Thoracic aorta (tissue), 2 donors: ENCODE measurements around the gene BCAS3. TPM values are rescaled to one million over a fixed set of nuclear protein-coding genes. Genes with fewer than 3 reads are reported as not detected.
A peak's percentile ranks its signal among the peaks of the same experiment; 100 is the strongest.
"Not testable (repeated sequence)": the region's sequence is repeated elsewhere in the genome, so short reads cannot be mapped to it uniquely, and the experiment has no call there.

Experiments
- ATAC-seq: fragments of 150-250 bp; one replicate; pipeline ENCODE4 v1.8.0; 2017; ENCODE audit warnings: low read depth; ENCODE audit not compliant: insufficient number of reproducible peaks, low FRiP score
- DNase-seq: peaks from one replicate; pipeline ENCODE4 v3.0.0-alpha.2; 2020; ENCODE audit warnings: low spot score
- H3K27ac ChIP-seq, 2 donors: fragments of 200-600 bp; sonication (generic); 1 replicate in 1 of 2; 2 replicates in 1 of 2; pipeline ENCODE4 v1.5.1; 2016; ENCODE audit warnings: mild to moderate bottlenecking in 2 of 2, moderate library complexity in 2 of 2
- H3K27me3 ChIP-seq: fragments of 200-600 bp; sonication (generic); replicated peaks from 2 replicates; pipeline ENCODE4 v1.6.0; 2016; ENCODE audit warnings: mild to moderate bottlenecking; ENCODE audit not compliant: insufficient read depth
- H3K36me3 ChIP-seq: fragments of 200-600 bp; sonication (generic); one replicate; pipeline ENCODE4 v1.5.1; 2016
- H3K4me1 ChIP-seq, 2 donors: fragments of 200-600 bp; sonication (generic); 1 replicate in 1 of 2; 2 replicates in 1 of 2; pipeline versions ENCODE4 v1.5.1 to v1.6.0; 2016; ENCODE audit warnings: low read depth in 2 of 2, mild to moderate bottlenecking in 1 of 2; ENCODE audit not compliant: control insufficient read depth in 1 of 2
- H3K4me3 ChIP-seq: fragments of 200-600 bp; sonication (generic); 2 replicates; pipeline ENCODE4 v1.5.1; 2016; ENCODE audit warnings: mild to moderate bottlenecking
- H3K9me3 ChIP-seq: fragments of 200-600 bp; sonication (generic); 2 replicates; pipeline ENCODE4 v1.5.1; 2016
- CTCF ChIP-seq: fragments of 200-600 bp; sonication (generic); IDR thresholded peaks from one replicate; pipeline ENCODE4 v1.5.1; 2019; ENCODE audit warnings: antibody characterized with exemption
- total RNA-seq, 2 donors: library from RNA; depleted of rRNA; stranded (reverse); fragments of >200 nt; gene quantifications; one replicate each; pipeline versions ENCODE4 v1.1.0 to v1.2.3, GENCODE V29; 2016

The BCAS3 gene
- total RNA-seq, 2 donors from 2014 or later = 35.1 to 69.3 TPM

GRCh38 chr17:60970741-60971140, 293.1 kb downstream of the BCAS3 start:
- ATAC-seq (no peak), DNase-seq (no peak)
- Histone ChIP-seq H3K4me3 (no peak overlapping the region), H3K9me3 (peaks cover 7% of the 10 kb centered on the region), H3K36me3 (no peaks in the 10 kb centered on the region), H3K27me3 (no peaks in the 10 kb centered on the region), H3K27ac (no peak overlapping the region), H3K4me1 (no peaks in the 10 kb centered on the region)
- TF ChIP-seq CTCF = no peak

GRCh38 chr17:60971515-60972369, 294.1 kb downstream of the BCAS3 start:
- Histone ChIP-seq H3K27me3 (no peaks in the 10 kb centered on the region), H3K4me3 (no peak overlapping the region), H3K4me1 (no peaks in the 10 kb centered on the region), H3K9me3 (peaks cover 5% of the 10 kb centered on the region), H3K36me3 (no peaks in the 10 kb centered on the region), H3K27ac (no peak overlapping the region)
- peak; percentile 41 for TF ChIP-seq CTCF
- ATAC-seq (no peak), DNase-seq (no peak)

- not testable (repeated sequence) for ATAC-seq, H3K4me3 ChIP-seq, H3K4me1 ChIP-seq, H3K9me3 ChIP-seq, DNase-seq, H3K27ac ChIP-seq, H3K27me3 ChIP-seq, H3K36me3 ChIP-seq
These were observed 299.2 kb downstream of the BCAS3 start for GRCh38 chr17:60976861-60977260.

- ATAC-seq = no peak
- no peak overlapping the region for H3K4me3 ChIP-seq
- no peaks in the 10 kb centered on the region for H3K4me1 ChIP-seq
- no peak for TF ChIP-seq CTCF
- no peaks in the 10 kb centered on the region for H3K27me3 ChIP-seq
- H3K27ac ChIP-seq = no peak overlapping the region
- DNase-seq = no peak
- no peaks in the 10 kb centered on the region for H3K9me3 ChIP-seq
- H3K36me3 ChIP-seq = no peaks in the 10 kb centered on the region
These were observed 311.7 kb downstream of the BCAS3 start for GRCh38 chr17:60989379-60989778.

- Histone ChIP-seq H3K4me1 (no peaks in the 10 kb centered on the region), H3K27me3 (no peaks in the 10 kb centered on the region), H3K36me3 (no peaks in the 10 kb centered on the region), H3K4me3 (no peak overlapping the region), H3K27ac (no peak overlapping the region), H3K9me3 (no peaks in the 10 kb centered on the region)
- no peak for ATAC-seq
- no peak for TF ChIP-seq CTCF
- DNase-seq = no peak
These were observed 312.2 kb downstream of the BCAS3 start for GRCh38 chr17:60989846-60990245.
